Posterior vena cava (tissue), 2 donors: ENCODE data around the gene SIM1. TPM values are rescaled to one million over a fixed set of nuclear protein-coding genes. Genes with fewer than 3 reads are reported as not detected.

Experiments used
- DNase-seq: peaks from one replicate; pipeline ENCODE4 v3.0.0-alpha.2; 2020; ENCODE audit warnings: low spot score
- intact Hi-C, 2 donors: fragments of 100-400 bp; cut with DNase I; formaldehyde crosslinking; loops; one replicate each; pipeline versions ENCODE4 v1.14.1 to v1.14.2; 2022 to 2023
- total RNA-seq, 2 donors: library from RNA; stranded (reverse); fragmentation: NEBNext Ultra II Directional; extraction: Animal tissue kit (Norgen Biotek cat#: 25700); gene quantifications; one replicate each; pipeline ENCODE4 v1.2.1, GENCODE V29; 2021
- donor health status: DM: yes; HTN: yes; CAD: no.
- donor health status: DM: yes; HTN: yes; CAD: no.

Gene SIM1
- total RNA-seq, 2 donors from 2014 or later: not detected

DNA sequence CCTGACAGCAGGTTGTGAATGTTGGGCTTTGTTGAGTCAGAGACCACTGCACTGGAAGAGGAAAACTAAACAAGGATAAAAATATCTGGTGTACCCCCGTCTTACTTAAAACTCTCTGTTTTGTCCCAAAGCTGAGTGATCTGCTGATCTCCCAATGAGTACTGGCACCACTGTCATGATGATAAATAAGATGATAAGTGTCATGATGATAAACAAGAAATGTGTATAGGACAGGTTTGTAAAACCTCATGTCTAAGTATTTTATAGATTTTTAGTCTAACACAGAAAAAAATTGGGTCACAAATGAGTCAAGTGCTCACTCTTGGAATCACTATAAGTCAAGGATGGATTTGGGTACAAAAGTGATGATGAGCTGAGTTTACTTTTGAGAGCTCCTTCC lies 8.5 kb upstream of the SIM1 start:
- intact Hi-C loops: no loop called here

GRCh38 chr6:100472674-100473073 lies 8.0 kb upstream of the SIM1 start:
- intact Hi-C loops: no loop called here
- no peak for DNase-seq

More for the DNA sequence above, 8.5 kb upstream of the SIM1 start:
- no peak for DNase-seq

DNA sequence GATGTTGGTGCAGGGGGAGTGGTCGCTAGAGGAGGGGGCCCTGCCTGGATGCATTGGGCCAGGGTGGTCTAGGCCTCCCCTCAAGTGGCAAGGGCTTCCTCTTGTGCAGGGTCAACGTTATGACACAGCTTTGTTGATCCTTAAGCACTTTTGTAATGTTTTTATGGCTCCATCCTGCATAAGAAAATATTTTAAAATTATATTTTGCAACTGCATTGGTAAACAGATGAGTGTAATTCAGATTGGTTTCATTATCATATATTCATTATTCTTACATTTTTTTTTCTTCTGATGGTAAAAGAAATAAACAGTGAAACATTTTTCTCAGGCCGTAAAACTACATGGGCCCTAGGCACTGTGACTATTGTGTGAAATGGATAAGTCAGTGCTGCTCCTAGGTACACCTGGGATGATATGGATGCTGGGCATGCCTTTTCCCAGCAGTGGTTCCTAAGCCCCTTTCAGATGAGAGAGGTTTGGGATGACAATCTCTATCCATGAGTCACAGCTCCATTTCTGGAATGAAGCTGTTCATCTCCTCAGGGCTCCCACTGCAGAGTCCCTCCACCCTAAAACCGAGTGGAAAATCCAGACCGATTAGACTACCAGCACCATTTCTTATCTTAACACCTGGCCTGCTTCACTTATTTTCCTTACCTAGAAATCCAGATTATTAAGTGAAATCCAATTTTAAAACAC lies 5.8 kb upstream of the SIM1 start:
- no peak for DNase-seq
- intact Hi-C loops: no loop called here

- intact Hi-C loops: no loop called here
- peak; percentile 79 for DNase-seq
Observed at GRCh38 chr6:100469101-100469859, 4.6 kb upstream of the SIM1 start.

GRCh38 chr6:100468016-100468622 lies 3.4 kb upstream of the SIM1 start:
- no peak for DNase-seq
- intact Hi-C loops: no loop called here

DNA sequence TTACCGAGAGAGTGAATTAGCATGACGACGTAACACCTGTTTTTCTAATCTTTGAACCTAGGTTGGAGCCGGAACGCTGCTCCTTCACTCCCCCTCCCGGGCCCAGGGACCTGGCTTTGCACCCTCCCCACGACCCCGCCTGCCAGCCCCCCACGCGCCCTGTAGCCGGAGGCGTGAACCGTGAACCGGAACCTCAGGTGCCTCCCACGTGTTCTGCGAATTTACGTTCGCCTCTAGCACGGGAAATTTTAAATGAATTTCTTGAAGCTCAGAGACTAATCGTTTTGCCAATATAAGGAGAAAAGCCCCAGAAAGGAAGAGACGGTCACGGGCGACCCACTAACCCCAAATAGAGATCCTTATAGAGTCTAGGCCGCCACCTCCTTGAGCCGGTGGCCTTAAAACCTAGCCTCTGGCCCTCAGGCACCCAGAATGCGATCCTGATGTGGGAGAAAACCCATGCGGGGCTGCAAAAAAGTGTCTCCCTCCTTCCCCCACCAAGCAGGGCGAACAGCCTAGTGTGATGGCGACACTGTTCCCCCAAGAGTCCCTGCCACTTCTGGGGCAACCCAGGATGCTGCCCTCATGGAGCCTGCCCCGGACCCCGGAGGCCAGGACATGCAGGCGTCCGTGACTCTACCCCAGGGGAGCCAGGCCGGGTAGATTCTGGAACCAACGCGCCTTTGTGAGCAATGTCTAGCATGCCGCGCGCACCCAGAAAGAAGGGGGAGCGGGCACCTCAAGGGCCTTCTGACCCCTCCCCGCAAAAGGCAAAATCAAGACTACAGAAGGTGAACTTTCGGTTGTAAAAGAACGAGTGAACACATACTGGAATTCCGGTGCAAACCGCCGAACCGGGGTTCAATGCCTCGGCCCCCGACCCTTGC lies 2.7 kb upstream of the SIM1 start:
- peak; percentile 67 for DNase-seq
- intact Hi-C loops: no loop called here

- DNase-seq: no peak
- intact Hi-C loops: no loop called here
Observed at GRCh38 chr6:100466410-100467128, 1.8 kb upstream of the SIM1 start.

DNA sequence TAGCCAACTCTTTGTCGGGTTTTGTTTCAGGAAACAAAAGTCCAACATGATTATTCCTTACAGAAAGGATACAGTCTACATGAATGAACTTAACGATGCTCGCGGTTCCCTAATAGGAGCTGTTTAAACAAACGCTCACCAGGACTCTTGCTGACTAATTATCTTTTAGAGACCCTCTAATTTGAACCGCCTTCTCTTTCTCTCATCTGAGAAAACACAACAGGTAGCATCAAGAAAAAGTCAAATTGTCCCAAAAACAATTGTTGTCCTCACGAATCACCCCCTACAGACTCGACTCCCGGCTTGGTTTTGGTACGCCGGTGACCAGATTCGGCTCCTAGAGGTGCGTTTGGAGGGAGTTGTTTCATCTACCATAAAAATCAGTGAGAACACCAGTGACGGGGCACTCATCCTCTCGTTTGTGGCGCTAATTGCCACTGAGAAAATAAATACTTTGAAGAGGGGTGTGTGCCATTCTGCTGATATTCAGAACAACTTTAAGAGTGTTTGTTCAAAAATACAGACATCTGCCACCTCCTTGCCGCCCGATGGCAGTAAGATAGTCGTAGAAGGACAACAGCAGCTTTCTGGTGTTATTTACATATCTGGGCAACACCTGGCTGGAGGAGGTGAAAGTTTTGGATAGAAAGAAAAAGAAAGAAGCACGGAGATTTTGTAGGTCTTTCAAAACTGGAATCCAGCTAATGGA lies 1.1 kb upstream of the SIM1 start:
- intact Hi-C loops: no loop called here
- no peak for DNase-seq

GRCh38 chr6:100464162-100464851 lies 414 bp downstream of the SIM1 start:
- intact Hi-C loops: no loop called here
- peak; percentile 76 for DNase-seq

- intact Hi-C loops: no loop called here
- DNase-seq: peak; percentile 56
Observed at GRCh38 chr6:100463630-100464161, 1.0 kb downstream of the SIM1 start.

DNA sequence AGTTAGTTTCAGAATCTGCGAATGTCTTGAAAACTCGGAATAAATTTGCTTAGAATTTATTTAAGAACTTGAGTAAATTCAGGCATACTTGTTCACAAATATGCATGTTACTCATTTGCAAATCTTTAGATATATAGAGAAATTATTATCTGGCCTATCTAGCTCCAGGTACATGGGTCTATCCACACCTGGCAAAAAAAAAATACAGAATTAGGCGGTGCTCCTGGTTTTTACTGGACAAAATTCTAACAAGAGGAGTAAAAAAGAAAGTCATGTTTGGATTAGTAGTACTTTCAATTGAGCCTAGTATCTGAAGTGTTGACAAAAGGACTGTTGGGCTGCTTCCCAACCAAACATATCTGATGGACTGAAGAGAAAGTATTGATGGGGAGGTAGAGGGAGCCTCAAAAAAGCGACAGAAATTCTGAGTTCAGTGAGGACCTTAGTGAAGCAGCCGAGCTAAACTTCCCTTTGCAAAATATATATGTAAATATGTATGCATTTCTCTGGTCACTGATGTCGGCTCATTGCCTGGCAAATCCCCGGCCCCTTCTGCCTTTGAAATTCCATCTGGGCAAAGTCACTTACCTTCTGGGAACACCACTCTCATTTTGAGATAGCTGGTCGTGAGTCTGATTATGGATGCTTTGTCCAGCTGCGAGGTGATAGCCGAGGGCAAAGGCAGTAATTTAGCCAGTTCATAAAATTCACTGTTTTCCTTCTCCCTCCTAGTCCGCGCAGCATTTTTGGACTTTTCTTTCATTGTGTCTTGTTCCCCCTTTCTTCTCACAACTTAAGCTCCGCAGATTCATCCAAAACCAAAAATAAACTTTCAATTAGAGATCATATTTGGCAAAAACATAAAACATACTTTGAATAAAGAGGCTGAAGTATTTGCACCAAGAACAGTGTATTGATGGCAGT lies 1.8 kb downstream of the SIM1 start:
- DNase-seq: no peak
- intact Hi-C loops: no loop called here

GRCh38 chr6:100461917-100462705 lies 2.6 kb downstream of the SIM1 start:
- DNase-seq: no peak
- intact Hi-C loops: no loop called here

DNA sequence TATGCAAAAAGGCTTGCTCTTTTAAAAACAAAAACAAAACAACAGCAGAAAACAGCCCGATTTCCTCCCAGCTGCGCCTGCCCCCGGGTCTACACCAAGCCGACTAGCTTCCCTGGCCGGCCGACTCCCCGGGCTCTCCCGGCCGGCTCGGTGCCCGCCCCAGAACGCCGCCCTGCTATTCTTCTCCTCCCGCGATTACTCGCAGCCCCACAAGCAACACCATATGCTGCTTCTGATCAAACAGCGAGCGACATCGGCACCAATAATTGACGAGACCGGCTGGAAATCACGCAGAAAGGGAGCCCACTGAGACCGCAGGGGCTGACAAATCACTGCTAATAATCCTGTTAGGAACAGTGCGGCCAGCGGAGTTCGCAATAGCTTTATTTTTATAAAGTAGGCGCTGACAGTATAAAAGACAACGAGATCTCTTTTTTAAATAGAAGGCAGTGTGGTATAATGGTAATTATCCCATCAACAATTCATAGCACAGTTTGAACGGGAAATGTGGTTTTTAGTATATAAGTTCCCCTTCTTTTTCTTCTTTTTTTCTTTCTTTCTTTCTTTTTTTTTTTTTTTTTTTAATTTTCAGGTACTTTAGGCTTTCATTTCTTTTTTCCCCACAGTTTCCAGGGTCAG lies 3.3 kb downstream of the SIM1 start:
- DNase-seq: peak; percentile 60
- intact Hi-C loops: no loop called here

DNA sequence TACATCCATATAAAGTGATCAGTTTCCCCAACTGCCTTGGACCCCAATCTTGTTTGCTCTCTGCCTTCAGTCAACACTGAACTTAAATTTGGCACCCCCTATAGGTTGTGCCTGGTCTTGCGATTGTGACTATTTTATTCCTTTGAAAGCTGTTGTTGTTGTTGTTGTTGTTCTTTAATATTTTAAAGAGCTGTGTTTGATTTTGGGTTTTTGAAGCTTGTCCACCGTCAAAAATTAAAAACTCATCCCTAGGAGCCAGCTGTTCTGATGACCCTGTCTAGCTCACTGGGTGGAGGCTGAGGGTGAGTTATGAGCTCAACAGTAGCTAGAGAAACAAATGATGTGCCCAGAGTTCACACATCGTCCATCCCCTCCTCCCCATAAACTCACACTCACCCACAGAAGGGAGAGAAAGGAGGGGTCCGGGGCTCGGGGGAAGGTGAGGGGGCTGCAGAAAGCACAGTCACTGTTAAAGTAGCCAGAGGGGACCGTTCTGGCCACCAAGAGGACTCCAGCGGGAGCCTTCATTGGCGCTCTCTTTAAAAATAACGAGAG lies 4.0 kb downstream of the SIM1 start:
- intact Hi-C loops: no loop called here
- DNase-seq: no peak

GRCh38 chr6:100459592-100460184 lies 5.0 kb downstream of the SIM1 start:
- intact Hi-C loops: no loop called here
- no peak for DNase-seq
